Hypothalamus (tissue), 51 donors: Measurements from ENCODE around the gene GPR65.
A peak's percentile ranks its signal among the peaks of the same experiment; 100 is the strongest.
"Not testable (repeated sequence)": the region's sequence is repeated elsewhere in the genome, so short reads cannot be mapped to it uniquely, and the experiment has no call there.

Source experiments
- DNase-seq, 51 donors: peaks; one replicate each; lab custom pipeline; 2025; lab: John Stamatoyannopoulos, UW

Gene GPR65

GRCh38 chr14:88002421-88003075 lies 2.4 kb upstream of the GPR65 start:
- DNase-seq = peak in 1 of 51 donors; percentile 1

GRCh38 chr14:88003425-88003824 lies 1.5 kb upstream of the GPR65 start:
- no peak for DNase-seq

- DNase-seq = no peak
Observed at GRCh38 chr14:88004506-88005036, 364 bp upstream of the GPR65 start.

GRCh38 chr14:88005978-88006851 lies 1.3 kb downstream of the GPR65 start:
- peak in 2 of 51 donors; percentile 9 to 28 for DNase-seq

GRCh38 chr14:88007608-88008007 lies 2.7 kb downstream of the GPR65 start:
- DNase-seq = no peak

GRCh38 chr14:88008039-88008742 lies 3.3 kb downstream of the GPR65 start:
- DNase-seq = no peak

GRCh38 chr14:88009486-88009885 lies 4.6 kb downstream of the GPR65 start:
- DNase-seq = no peak

GRCh38 chr14:88010331-88010730 lies 5.4 kb downstream of the GPR65 start:
- DNase-seq = no peak

GRCh38 chr14:88012495-88012894 lies 7.6 kb downstream of the GPR65 start:
- DNase-seq = no peak

- DNase-seq = peak in 45 of 51 donors; percentile 1 to 77 (median 43)
Observed at GRCh38 chr14:88013750-88014349, 8.9 kb downstream of the GPR65 start.

- no peak for DNase-seq
Observed at GRCh38 chr14:88016768-88017167, 11.8 kb downstream of the GPR65 start.

- DNase-seq = no peak
Observed at GRCh38 chr14:88017535-88017934, 12.6 kb downstream of the GPR65 start.

GRCh38 chr14:88023658-88024187 lies 18.8 kb downstream of the GPR65 start:
- no peak for DNase-seq

- DNase-seq = not testable (repeated sequence)
Observed at GRCh38 chr14:88024252-88025086, 19.5 kb downstream of the GPR65 start.

- no peak for DNase-seq
Observed at GRCh38 chr14:88025313-88025712, 20.4 kb downstream of the GPR65 start.

GRCh38 chr14:88026890-88027289 lies 22.0 kb downstream of the GPR65 start:
- no peak for DNase-seq

- DNase-seq = no peak
Observed at GRCh38 chr14:88029500-88029899, 24.6 kb downstream of the GPR65 start.

GRCh38 chr14:88030079-88030478 lies 25.1 kb downstream of the GPR65 start:
- DNase-seq = no peak

- no peak for DNase-seq
Observed at GRCh38 chr14:88030892-88031291, 26.0 kb downstream of the GPR65 start.

- no peak for DNase-seq
Observed at GRCh38 chr14:88032373-88032772, 27.4 kb downstream of the GPR65 start.
